H1 (cell line): ENCODE measurements around the gene WDR4. TPM values are rescaled to one million over a fixed set of nuclear protein-coding genes. Genes with fewer than 3 reads are reported as not detected.

Experiments
- CTCF ChIA-PET: fragments of 300-600 bp; sonication (Branson Sonifier 250); formaldehyde crosslinking; loops from one replicate; lab custom pipeline; 2021; ENCODE audit not compliant: partially characterized antibody; lab: Charles Lee
- POLR2A ChIA-PET: fragments of 300-600 bp; sonication (Branson Sonifier 250); formaldehyde crosslinking; loops from one replicate; lab custom pipeline; 2021; ENCODE audit warnings: inconsistent platforms; ENCODE audit not compliant: partially characterized antibody; lab: Charles Lee
- DNase-seq, 2 experiments: peaks; one replicate each; pipeline versions ENCODE4 v3.0.0 to v3.0.0-alpha.2; 2010 to 2022; ENCODE audit warnings: low spot score in 2 of 2, low read depth in 1 of 2, mixed read lengths in 1 of 2
- FAIRE-seq: peaks from 2 replicates; lab custom pipeline; 2011; peaks lifted over from hg19 to GRCh38; lab: Jason Lieb, UNC
- H2AFZ ChIP-seq: 2 replicates; pipeline ENCODE4 v1.8.1; 2012; ENCODE audit warnings: low read length, inconsistent platforms
- H2AK5ac ChIP-seq: 2 replicates; pipeline ENCODE4 v1.6.1; 2013; ENCODE audit warnings: low read depth, low read length
- H2BK120ac ChIP-seq: replicated peaks from 2 replicates; pipeline ENCODE3; 2013; ENCODE audit warnings: low read depth, low read length, inconsistent platforms
- H2BK12ac ChIP-seq: 2 replicates; pipeline ENCODE4 v1.6.1; 2013; ENCODE audit warnings: low read depth, low read length
- H2BK15ac ChIP-seq: 2 replicates; pipeline ENCODE4 v1.6.1; 2013; ENCODE audit warnings: low read length
- H2BK20ac ChIP-seq: 2 replicates; pipeline ENCODE4 v1.6.1; 2013; ENCODE audit warnings: low read length
- H2BK5ac ChIP-seq: 2 replicates; pipeline ENCODE4 v1.6.1; 2013; ENCODE audit warnings: low read depth, low read length
- H3K14ac ChIP-seq: 2 replicates; pipeline ENCODE4 v1.6.1; 2013; ENCODE audit warnings: inconsistent platforms; ENCODE audit not compliant: insufficient read length
- H3K18ac ChIP-seq: 2 replicates; pipeline ENCODE4 v1.6.1; 2013; ENCODE audit warnings: low read length; ENCODE audit errors: extremely low read depth
- H3K23ac ChIP-seq: 2 replicates; pipeline ENCODE4 v1.6.1; 2013; ENCODE audit warnings: inconsistent platforms; ENCODE audit not compliant: insufficient read length
- H3K23me2 ChIP-seq: 2 replicates; pipeline ENCODE4 v1.6.1; 2013; ENCODE audit warnings: low read depth, low read length
- H3K27ac ChIP-seq: 2 replicates; pipeline ENCODE4 v1.6.1; 2011; ENCODE audit warnings: low read depth, low read length, inconsistent platforms
- H3K27me3 ChIP-seq, 4 experiments: replicated peaks in 1 of 4; 1 replicate in 1 of 4; 2 replicates in 3 of 4; pipeline versions ENCODE4 v1.6.1 to v1.8.1; 2011 to 2013; ENCODE audit warnings: low read length in 3 of 4, mild to moderate bottlenecking in 3 of 4, inconsistent platforms in 2 of 4, mixed read lengths in 2 of 4, moderate library complexity in 1 of 4; ENCODE audit not compliant: control insufficient read depth in 3 of 4, insufficient read depth in 3 of 4; ENCODE audit errors: extremely low read depth in 1 of 4
- H3K36me3 ChIP-seq, 4 experiments: 2 replicates each; pipeline versions ENCODE4 v1.6.1 to v1.8.1; 2011 to 2013; ENCODE audit warnings: mild to moderate bottlenecking in 4 of 4, low read length in 3 of 4, moderate library complexity in 2 of 4, control low read depth in 1 of 4, inconsistent platforms in 1 of 4; ENCODE audit not compliant: insufficient read depth in 4 of 4, control insufficient read depth in 2 of 4
- H3K4ac ChIP-seq: replicated peaks from 2 replicates; pipeline ENCODE3; 2013; ENCODE audit warnings: low read length, low read depth, mixed read lengths, inconsistent platforms; ENCODE audit not compliant: insufficient read length
- H3K4me1 ChIP-seq, 4 experiments: replicated peaks in 1 of 4; 1 replicate in 1 of 4; 2 replicates in 3 of 4; pipeline versions ENCODE4 v1.6.1 to v1.8.1; 2011 to 2013; ENCODE audit warnings: low read length in 3 of 4, inconsistent platforms in 2 of 4, mixed read lengths in 1 of 4; ENCODE audit not compliant: insufficient read depth in 4 of 4, control insufficient read depth in 3 of 4
- H3K4me2 ChIP-seq, 2 experiments: 2 replicates each; pipeline versions ENCODE4 v1.6.1 to v1.8.1; 2011 to 2013; ENCODE audit warnings: low read depth in 2 of 2, low read length in 2 of 2, control low read depth in 1 of 2, inconsistent platforms in 1 of 2, mild to moderate bottlenecking in 1 of 2; ENCODE audit not compliant: insufficient read depth in 1 of 2
- H3K4me3 ChIP-seq, 4 experiments: fragments of 200-600, 300-600 bp in 1 of 4; sonication (generic), shearing (Covaris generic), sonication (Bioruptor Twin) in 1 of 4; 2 replicates each; pipeline versions ENCODE4 v1.5.1 to v1.8.1; 2011 to 2016; ENCODE audit warnings: low read length in 4 of 4, low read depth in 3 of 4, control low read depth in 2 of 4, inconsistent platforms in 2 of 4, mild to moderate bottlenecking in 2 of 4, mixed read lengths in 1 of 4, moderate library complexity in 1 of 4; ENCODE audit not compliant: insufficient read depth in 2 of 4; ENCODE audit errors: extremely low read depth in 1 of 4
- H3K56ac ChIP-seq: replicated peaks from 2 replicates; pipeline ENCODE3; 2013; ENCODE audit warnings: low read depth, mild to moderate bottlenecking, mixed read lengths, low read length, inconsistent platforms; ENCODE audit not compliant: insufficient read length
- H3K79me1 ChIP-seq: 2 replicates; pipeline ENCODE4 v1.6.1; 2013; ENCODE audit warnings: low read depth, low read length, control low read depth
- H3K79me2 ChIP-seq, 2 experiments: 2 replicates each; pipeline versions ENCODE4 v1.6.1 to v1.8.1; 2012 to 2013; ENCODE audit warnings: low read length in 2 of 2, mild to moderate bottlenecking in 2 of 2, inconsistent platforms in 1 of 2; ENCODE audit not compliant: insufficient read depth in 2 of 2, control insufficient read depth in 1 of 2
- H3K9ac ChIP-seq, 4 experiments: replicated peaks in 1 of 4; 1 replicate in 1 of 4; 2 replicates in 3 of 4; pipeline versions ENCODE4 v1.6.1 to v1.8.1; 2011 to 2013; ENCODE audit warnings: low read depth in 3 of 4, low read length in 3 of 4, control low read depth in 2 of 4, mild to moderate bottlenecking in 2 of 4, moderate library complexity in 2 of 4, inconsistent platforms in 1 of 4; ENCODE audit errors: extremely low read depth in 1 of 4
- H3K9me3 ChIP-seq, 2 experiments: 2 replicates each; pipeline versions ENCODE4 v1.6.1 to v1.8.1; 2012 to 2013; ENCODE audit warnings: mild to moderate bottlenecking in 2 of 2, moderate library complexity in 2 of 2, control low read depth in 1 of 2, inconsistent platforms in 1 of 2, low read depth in 1 of 2, low read length in 1 of 2, mixed read lengths in 1 of 2; ENCODE audit not compliant: insufficient read depth in 2 of 2
- H4K20me1 ChIP-seq, 2 experiments: replicated peaks in 1 of 2; 2 replicates each; pipeline versions ENCODE3 to v1.8.1; 2011 to 2013; ENCODE audit warnings: inconsistent platforms in 2 of 2, low read length in 2 of 2, mild to moderate bottlenecking in 1 of 2; ENCODE audit not compliant: insufficient read depth in 2 of 2, control insufficient read depth in 1 of 2
- H4K5ac ChIP-seq: 2 replicates; pipeline ENCODE4 v1.6.1; 2013; ENCODE audit warnings: low read length, low read depth, mixed read lengths, inconsistent platforms; ENCODE audit not compliant: insufficient read length
- H4K8ac ChIP-seq: 2 replicates; pipeline ENCODE4 v1.8.0; 2013; ENCODE audit warnings: mild to moderate bottlenecking, moderate library complexity, low read length, inconsistent platforms; ENCODE audit not compliant: insufficient read depth; ENCODE audit errors: extremely low read depth
- H4K91ac ChIP-seq: replicated peaks from 2 replicates; pipeline ENCODE3; 2013; ENCODE audit warnings: low read length, mixed read lengths, inconsistent platforms; ENCODE audit not compliant: insufficient read length
- CREB1 ChIP-seq: IDR thresholded peaks from 2 replicates; pipeline ENCODE4 v1.6.1; 2012; ENCODE audit warnings: inconsistent platforms
- CTBP2 ChIP-seq: IDR thresholded peaks from 2 replicates; pipeline ENCODE4 v1.7.0; 2011; ENCODE audit warnings: borderline replicate concordance, mild to moderate bottlenecking, moderate library complexity, mixed read lengths, low read length; ENCODE audit not compliant: insufficient read depth, insufficient read length
- JUND ChIP-seq: IDR thresholded peaks from 2 replicates; pipeline ENCODE4 v1.6.1; 2011; ENCODE audit warnings: mild to moderate bottlenecking, improper control_type of control experiment, low read length
- KDM1A ChIP-seq: fragments of 200-600, 300-600 bp; sonication (generic); IDR thresholded peaks from 2 replicates; pipeline ENCODE4 v1.7.1; 2016; ENCODE audit warnings: mild to moderate bottlenecking, low read length, borderline replicate concordance
- NANOG ChIP-seq: IDR thresholded peaks from 2 replicates; pipeline ENCODE4 v1.6.1; 2011; ENCODE audit warnings: low read length, low read depth, mild to moderate bottlenecking, inconsistent platforms; ENCODE audit not compliant: insufficient read depth, poor library complexity, severe bottlenecking
- SIN3A ChIP-seq, 2 experiments: IDR thresholded peaks in 1 of 2; conservative IDR thresholded peaks in 1 of 2; 2 replicates each; pipeline ENCODE4 v1.6.1; 2011 to 2012; ENCODE audit warnings: low read length in 2 of 2, improper control_type of control experiment in 1 of 2, low read depth in 1 of 2, mild to moderate bottlenecking in 1 of 2
- SIX5 ChIP-seq: IDR thresholded peaks from 2 replicates; pipeline ENCODE4 v1.6.1; 2011; ENCODE audit warnings: mild to moderate bottlenecking, low read depth, low read length
- TAF7 ChIP-seq: optimal IDR thresholded peaks from 2 replicates; pipeline ENCODE3; 2011; ENCODE audit warnings: low read depth, mild to moderate bottlenecking, inconsistent platforms, low read length, moderate library complexity, borderline replicate concordance
- TBP ChIP-seq: IDR thresholded peaks from 2 replicates; pipeline ENCODE4 v1.6.1; 2011; ENCODE audit warnings: low read depth, low read length, improper control_type of control experiment
- ZNF274 ChIP-seq: IDR thresholded peaks from 2 replicates; pipeline ENCODE4 v1.7.0; 2012; ENCODE audit warnings: low read length, borderline replicate concordance; ENCODE audit errors: extremely low read depth
- WGBS, 2 experiments: shearing (Covaris generic) in 1 of 2; methylation state at CpG; one replicate each; pipeline versions ENCODE4 v1.1.6 to v1.1.7; 2013 to 2015; ENCODE audit warnings: low lambda C conversion rate in 2 of 2, mixed read lengths in 2 of 2, inconsistent platforms in 1 of 2, low coverage in 1 of 2, missing lambda C conversion rate in 1 of 2; ENCODE audit not compliant: insufficient replicate concordance in 2 of 2, insufficient coverage in 1 of 2, insufficient read length in 1 of 2; ENCODE audit errors: extremely low coverage in 1 of 2, missing lambda C conversion rate in 1 of 2; 5-methylcytosine and 5-hydroxymethylcytosine counted together
- polyA plus RNA-seq, 7 experiments: library from polyadenylated mRNA; depleted of rRNA in 3 of 7; stranded (reverse) in 5 of 7; unstranded in 2 of 7; fragments of >200 nt in 5 of 7; fragments of 200-250 nt in 2 of 7; gene quantifications; 1 replicate in 5 of 7; 2 replicates in 1 of 7; 4 replicates in 1 of 7; pipeline versions ENCODE4 v1.2.1 to v1.2.3, GENCODE V29; 2011 to 2013; ENCODE audit warnings: missing spikeins in 2 of 7, mixed read lengths in 2 of 7
- total RNA-seq: library from RNA; stranded (reverse); fragmentation: NEBNext Ultra II Directional; extraction: Animal tissue kit (Norgen Biotek cat#: 25700); gene quantifications from 2 replicates; pipeline ENCODE4 v1.2.1, GENCODE V29; 2021
- TF ChIP-seq, protein P1 (sequence below), 3 experiments: IDR thresholded peaks; 1 replicate in 2 of 3; 2 replicates in 1 of 3; pipeline versions ENCODE4 v1.5.1 to v1.6.1; 2011; ENCODE audit warnings: low read length in 3 of 3, mild to moderate bottlenecking in 3 of 3, inconsistent platforms in 2 of 3, low read depth in 1 of 3, moderate library complexity in 1 of 3; ENCODE audit not compliant: insufficient read depth in 1 of 3; ENCODE audit errors: control extremely low read depth in 1 of 3

The WDR4 gene
- total and polyA plus RNA-seq, 2 of the 8 experiments (the other 6 are each of a cell fraction or from before 2014, with no cell fraction given), result 28.9 to 47.8 TPM

DNA sequence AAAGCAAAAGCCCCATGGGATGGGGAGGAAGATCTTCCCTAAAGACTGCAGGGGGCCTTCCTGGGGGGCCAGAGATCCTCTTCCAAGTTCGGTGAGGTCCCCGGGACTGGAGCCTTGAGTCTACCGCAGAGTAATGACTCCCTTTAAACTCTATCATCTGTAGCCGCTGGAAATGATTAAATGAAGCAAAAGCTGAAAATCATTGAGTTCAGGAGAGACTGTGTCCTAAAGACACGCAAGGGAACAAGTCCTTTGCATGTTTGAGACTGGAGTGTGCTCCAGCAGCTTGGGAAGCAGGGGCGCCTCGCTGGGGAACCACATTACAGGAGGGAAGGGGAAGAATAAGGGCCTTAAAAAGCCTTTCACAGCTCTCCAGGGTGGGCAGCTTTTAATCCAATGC lies 70.2 kb downstream of the WDR4 start:
- no peak overlapping the region for H3K4ac ChIP-seq
- H3K4me1 ChIP-seq, result peaks cover 0 to 14% (median 4%) of the 10 kb centered on the region in 4 experiments; a peak in 5 of 7 replicates
- H3K14ac ChIP-seq, result no peak overlapping the region
- H3K4me2 ChIP-seq, result no peak overlapping the region
- H3K9me3 ChIP-seq, result peaks cover under 1 to 1% of the 10 kb centered on the region in 2 experiments; a peak in 3 of 4 replicates
- H3K79me2 ChIP-seq, result no peaks in the 10 kb centered on the region
- H4K91ac ChIP-seq, result no peak overlapping the region
- no peaks in the 10 kb centered on the region for H3K27me3 ChIP-seq
- peak overlapping the region; percentile 78; the same call in 1 of the 2 replicates for H2BK5ac ChIP-seq
- no peak for FAIRE-seq
- no peak overlapping the region; the same call in 1 of the 2 replicates for H2AK5ac ChIP-seq
- ChIA-PET POLR2A (interaction anchor here (0.6 to 2.3 kb wide), 3 partner anchors 11 to 28 kb away, joined by 4 to 8 read pairs (median 4); no protein-coding TSS in a partner anchor), CTCF (interaction anchor here (1.9 kb wide), 1 partner anchor 10 kb away, joined by 8 read pairs; no protein-coding TSS in a partner anchor)
- no peak overlapping the region for H4K5ac ChIP-seq
- no peak overlapping the region for H2BK20ac ChIP-seq
- no peak overlapping the region for H3K4me3 ChIP-seq
- no peaks in the 10 kb centered on the region for H3K36me3 ChIP-seq
- H2BK12ac ChIP-seq, result 0 out of 2 replicates have a peak overlapping the region, but pooled peaks have one; percentile 90
- no peak overlapping the region for H2BK15ac ChIP-seq
- no peak overlapping the region for H3K27ac ChIP-seq
- no peak overlapping the region for H2BK120ac ChIP-seq
- DNase-seq, result no peak
- no peak overlapping the region for H2AFZ ChIP-seq
- no peak overlapping the region for H3K9ac ChIP-seq
- H4K8ac ChIP-seq, result no peak overlapping the region
- no peaks in the 10 kb centered on the region for H3K79me1 ChIP-seq
- no peak overlapping the region for H3K56ac ChIP-seq
- 88% methylated on average over 7 of the region's 7 CpGs; no CpG with 5 or more reads in 1 of the 2 experiments for WGBS, 2 experiments
- H3K23me2 ChIP-seq, result no peaks in the 10 kb centered on the region; the same call in 1 of the 2 replicates
- H3K23ac ChIP-seq, result no peak overlapping the region
- peaks cover 0 to 3% of the 10 kb centered on the region in 2 experiments for H4K20me1 ChIP-seq
- no peak overlapping the region for H3K18ac ChIP-seq
- TF ChIP-seq JUND, result no peak
- no peak for TF ChIP-seq ZNF274
- no peak for TF ChIP-seq NANOG
- TF ChIP-seq CTBP2, result no peak
- no peak for TF ChIP-seq TAF7
- no peak for TF ChIP-seq SIN3A (conservative IDR thresholded peaks at IDR 0.05 in 1 of 2, IDR thresholded peaks at IDR 0.05 in 1 of 2; ENCODE audit: low read depth in 1 of 2, low read length in 2 of 2)
- no peak for TF ChIP-seq KDM1A
- TF ChIP-seq, protein P1, sequence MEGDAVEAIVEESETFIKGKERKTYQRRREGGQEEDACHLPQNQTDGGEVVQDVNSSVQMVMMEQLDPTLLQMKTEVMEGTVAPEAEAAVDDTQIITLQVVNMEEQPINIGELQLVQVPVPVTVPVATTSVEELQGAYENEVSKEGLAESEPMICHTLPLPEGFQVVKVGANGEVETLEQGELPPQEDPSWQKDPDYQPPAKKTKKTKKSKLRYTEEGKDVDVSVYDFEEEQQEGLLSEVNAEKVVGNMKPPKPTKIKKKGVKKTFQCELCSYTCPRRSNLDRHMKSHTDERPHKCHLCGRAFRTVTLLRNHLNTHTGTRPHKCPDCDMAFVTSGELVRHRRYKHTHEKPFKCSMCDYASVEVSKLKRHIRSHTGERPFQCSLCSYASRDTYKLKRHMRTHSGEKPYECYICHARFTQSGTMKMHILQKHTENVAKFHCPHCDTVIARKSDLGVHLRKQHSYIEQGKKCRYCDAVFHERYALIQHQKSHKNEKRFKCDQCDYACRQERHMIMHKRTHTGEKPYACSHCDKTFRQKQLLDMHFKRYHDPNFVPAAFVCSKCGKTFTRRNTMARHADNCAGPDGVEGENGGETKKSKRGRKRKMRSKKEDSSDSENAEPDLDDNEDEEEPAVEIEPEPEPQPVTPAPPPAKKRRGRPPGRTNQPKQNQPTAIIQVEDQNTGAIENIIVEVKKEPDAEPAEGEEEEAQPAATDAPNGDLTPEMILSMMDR (IDR thresholded peaks at IDR 0.05; ENCODE audit: control extremely low read depth in 1 of 3, insufficient read depth in 1 of 3, low read depth in 1 of 3, low read length in 3 of 3), result no peak
- TF ChIP-seq TBP, result no peak
- no peak for TF ChIP-seq CREB1
- no peak for TF ChIP-seq SIX5
